IMR-90 (cell line): ENCODE results near the gene AKIRIN1.

Experiments used
- POLR2A ChIP-seq: IDR thresholded peaks from 2 replicates; pipeline ENCODE4 v1.6.1; 2012; ENCODE audit warnings: mild to moderate bottlenecking, low read depth, low read length
- RAD21 ChIP-seq: IDR thresholded peaks from 2 replicates; pipeline ENCODE4 v1.6.1; 2012; ENCODE audit warnings: low read length, improper control_type of control experiment
- TF ChIP-seq, protein P1 (sequence below): conservative IDR thresholded peaks from 2 replicates; pipeline ENCODE4 v1.5.1; 2012; ENCODE audit warnings: mild to moderate bottlenecking, low read depth, low read length, improper control_type of control experiment

DNA sequence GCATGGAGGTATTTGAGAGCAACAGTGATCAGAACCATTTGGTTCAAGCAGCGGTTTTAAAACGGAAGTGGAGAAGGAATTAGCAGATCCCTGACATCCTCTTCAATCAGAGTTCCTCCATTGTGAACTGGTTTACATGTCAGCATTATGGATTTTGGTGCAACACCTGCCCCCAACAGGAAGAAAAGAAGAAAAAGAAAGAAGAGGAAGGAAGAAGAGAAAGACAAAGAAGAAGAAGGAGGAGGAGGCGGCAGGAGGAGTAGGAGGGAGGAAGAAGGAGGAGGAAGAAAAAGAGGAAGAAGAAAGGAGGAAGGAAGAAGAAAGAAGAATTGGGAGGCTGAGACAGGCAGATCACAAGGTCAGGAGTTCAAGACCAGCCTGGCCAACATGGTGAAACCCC is 52.4 kb downstream of the AKIRIN1 start:
- TF ChIP-seq, protein P1, sequence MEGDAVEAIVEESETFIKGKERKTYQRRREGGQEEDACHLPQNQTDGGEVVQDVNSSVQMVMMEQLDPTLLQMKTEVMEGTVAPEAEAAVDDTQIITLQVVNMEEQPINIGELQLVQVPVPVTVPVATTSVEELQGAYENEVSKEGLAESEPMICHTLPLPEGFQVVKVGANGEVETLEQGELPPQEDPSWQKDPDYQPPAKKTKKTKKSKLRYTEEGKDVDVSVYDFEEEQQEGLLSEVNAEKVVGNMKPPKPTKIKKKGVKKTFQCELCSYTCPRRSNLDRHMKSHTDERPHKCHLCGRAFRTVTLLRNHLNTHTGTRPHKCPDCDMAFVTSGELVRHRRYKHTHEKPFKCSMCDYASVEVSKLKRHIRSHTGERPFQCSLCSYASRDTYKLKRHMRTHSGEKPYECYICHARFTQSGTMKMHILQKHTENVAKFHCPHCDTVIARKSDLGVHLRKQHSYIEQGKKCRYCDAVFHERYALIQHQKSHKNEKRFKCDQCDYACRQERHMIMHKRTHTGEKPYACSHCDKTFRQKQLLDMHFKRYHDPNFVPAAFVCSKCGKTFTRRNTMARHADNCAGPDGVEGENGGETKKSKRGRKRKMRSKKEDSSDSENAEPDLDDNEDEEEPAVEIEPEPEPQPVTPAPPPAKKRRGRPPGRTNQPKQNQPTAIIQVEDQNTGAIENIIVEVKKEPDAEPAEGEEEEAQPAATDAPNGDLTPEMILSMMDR: no peak
- TF ChIP-seq RAD21 (no peak), POLR2A (no peak)
